Mammary epithelial cell (primary cell): ENCODE measurements around the gene NEK6.

ENCODE experiments used
- CTCF ChIP-seq, 2 donors: IDR thresholded peaks in 1 of 2; conservative IDR thresholded peaks in 1 of 2; 2 replicates each; pipeline ENCODE4 v1.5.1; 2011 to 2012; ENCODE audit warnings: inconsistent platforms in 2 of 2, low read length in 2 of 2, mild to moderate bottlenecking in 2 of 2, control low read depth in 1 of 2, low read depth in 1 of 2; ENCODE audit not compliant: insufficient read depth in 1 of 2; ENCODE audit errors: extremely low read depth in 1 of 2
- EZH2 ChIP-seq: IDR thresholded peaks from 2 replicates; pipeline ENCODE4 v1.6.1; 2012; ENCODE audit warnings: low read length, inconsistent platforms, borderline replicate concordance

GRCh38 chr9:124284237-124284831 is 26.6 kb downstream of the NEK6 start:
- no peak for TF ChIP-seq CTCF (conservative IDR thresholded peaks at IDR 0.05 in 1 of 2, IDR thresholded peaks at IDR 0.05 in 1 of 2; ENCODE audit: extremely low read depth in 1 of 2, insufficient read depth in 1 of 2, low read depth in 1 of 2, low read length in 2 of 2)
- no peak for TF ChIP-seq EZH2
